Gastroesophageal sphincter (tissue), 3 donors: ENCODE data around the gene FBXW4.

ENCODE experiments used
- CTCF ChIP-seq, 4 experiments: fragments of 200-600 bp in 2 of 4; fragments of 450-650 bp in 2 of 4; sonication (generic) in 1 of 4; IDR thresholded peaks; one replicate each; pipeline ENCODE4 v1.5.1; 2017 to 2019; ENCODE audit warnings: antibody characterized with exemption in 4 of 4, mild to moderate bottlenecking in 2 of 4, moderate library complexity in 2 of 4
- EP300 ChIP-seq: sonication (generic); formaldehyde crosslinking; IDR thresholded peaks from one replicate; pipeline ENCODE4 v1.6.1; 2017; ENCODE audit warnings: antibody characterized with exemption, mild to moderate bottlenecking
- POLR2A ChIP-seq, 2 donors: fragments of 450-650 bp; IDR thresholded peaks; one replicate each; pipeline ENCODE4 v1.6.1; 2017; ENCODE audit warnings: antibody characterized with exemption in 2 of 2, mild to moderate bottlenecking in 2 of 2, moderate library complexity in 1 of 2

DNA sequence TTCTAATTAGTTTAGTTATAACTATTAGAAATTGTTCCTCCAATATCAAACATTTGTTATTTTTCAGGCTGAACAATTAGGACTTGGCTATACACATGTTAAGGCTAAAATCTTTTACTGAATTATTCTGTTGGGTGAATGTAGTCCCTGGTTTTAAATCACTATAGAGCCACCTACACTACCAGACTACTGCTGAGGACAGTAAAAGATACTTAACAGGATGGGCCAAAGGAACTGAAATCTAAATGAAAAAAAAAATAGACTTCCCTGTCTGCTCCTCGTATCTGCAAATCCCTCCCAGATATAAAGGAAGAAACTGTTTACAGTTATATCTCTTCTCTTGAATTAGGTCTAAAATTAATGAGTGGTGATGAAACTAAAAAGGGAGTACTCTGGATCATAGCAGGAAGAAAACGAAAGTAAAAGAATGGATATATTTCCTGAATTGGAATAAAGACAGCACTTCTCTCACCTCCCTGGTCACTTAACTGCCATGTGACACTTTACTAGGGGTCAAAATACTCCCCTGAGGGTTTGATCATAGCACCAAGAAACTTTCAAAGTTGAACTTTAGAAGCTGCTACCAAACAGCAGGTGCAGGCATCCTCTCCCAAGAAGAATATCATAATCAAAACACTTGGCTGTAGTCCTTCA, 12.7 kb downstream of the FBXW4 start:
- no peak for TF ChIP-seq CTCF (IDR thresholded peaks at IDR 0.05)
- no peak for TF ChIP-seq POLR2A (IDR thresholded peaks at IDR 0.05)
- no peak for TF ChIP-seq EP300
